Endothelial cell of umbilical vein (primary cell): ENCODE measurements around the gene DDX23. TPM values are rescaled to one million over a fixed set of nuclear protein-coding genes. Genes with fewer than 3 reads are reported as not detected.

ENCODE experiments used
- BruUV-seq: library from RNA; stranded (reverse); fragments of 400-500 nt; replicated peaks from 2 replicates; lab custom pipeline; 2021; lab: Mats Ljungman, UMichigan
- CTCF ChIA-PET: fragments of 300-600, 350-600 bp; sonication (Branson Sonifier 250); formaldehyde crosslinking; loops from one replicate; lab custom pipeline; 2021; ENCODE audit warnings: antibody characterized with exemption, inconsistent platforms; lab: Charles Lee
- POLR2A ChIA-PET: fragments of 300-600, 350-600 bp; sonication (Branson Sonifier 250); formaldehyde crosslinking; loops from one replicate; lab custom pipeline; 2021; ENCODE audit warnings: antibody characterized with exemption, inconsistent platforms; lab: Charles Lee
- DNase-seq: peaks from one replicate; pipeline ENCODE4 v3.0.0-alpha.2; 2011; ENCODE audit warnings: low read depth, low spot score
- FAIRE-seq: peaks from 2 replicates; lab custom pipeline; 2011; peaks lifted over from hg19 to GRCh38; lab: Jason Lieb, UNC
- H2AFZ ChIP-seq: 2 replicates; pipeline ENCODE4 v1.6.0; 2012; ENCODE audit warnings: low read depth, low read length, control low read depth, inconsistent platforms
- H3K27ac ChIP-seq: 2 replicates; pipeline ENCODE4 v1.5.1; 2011; ENCODE audit warnings: low read depth, mild to moderate bottlenecking, control low read depth, low read length, moderate library complexity; ENCODE audit not compliant: insufficient read depth
- H3K27me3 ChIP-seq, 2 experiments: 2 replicates each; pipeline versions ENCODE4 v1.6.0 to v1.6.1; 2011; ENCODE audit warnings: low read length in 2 of 2, mixed read lengths in 1 of 2; ENCODE audit not compliant: control insufficient read depth in 2 of 2, insufficient read depth in 2 of 2
- H3K36me3 ChIP-seq, 2 experiments: 2 replicates in 1 of 2; 3 replicates in 1 of 2; pipeline ENCODE4 v1.5.1; 2011; ENCODE audit warnings: low read length in 2 of 2, mild to moderate bottlenecking in 1 of 2, moderate library complexity in 1 of 2; ENCODE audit not compliant: control insufficient read depth in 2 of 2, insufficient read depth in 2 of 2; ENCODE audit errors: extremely low read depth in 1 of 2
- H3K4me1 ChIP-seq: 3 replicates; pipeline ENCODE4 v1.5.1; 2011; ENCODE audit warnings: mild to moderate bottlenecking, low read length; ENCODE audit not compliant: control insufficient read depth, insufficient read depth; ENCODE audit errors: extremely low read depth
- H3K4me2 ChIP-seq: 2 replicates; pipeline ENCODE4 v1.6.1; 2011; ENCODE audit warnings: low read length, control low read depth, mixed read lengths; ENCODE audit not compliant: insufficient read depth
- H3K4me3 ChIP-seq, 3 experiments: fragments of 200-600 bp in 1 of 3; sonication (generic), shearing (Covaris generic) in 1 of 3; replicated peaks in 1 of 3; 2 replicates each; pipeline ENCODE4 v1.5.1; 2011 to 2016; ENCODE audit warnings: control low read depth in 3 of 3, low read length in 3 of 3, mild to moderate bottlenecking in 2 of 3, inconsistent platforms in 1 of 3, low read depth in 1 of 3, moderate library complexity in 1 of 3; ENCODE audit not compliant: insufficient read depth in 1 of 3
- H3K79me2 ChIP-seq: 2 replicates; pipeline ENCODE4 v1.6.0; 2012; ENCODE audit warnings: low read length, inconsistent platforms; ENCODE audit not compliant: control insufficient read depth, insufficient read depth
- H3K9ac ChIP-seq: replicated peaks from 2 replicates; pipeline ENCODE3; 2011; ENCODE audit warnings: low read length, control low read depth; ENCODE audit not compliant: insufficient read depth; ENCODE audit errors: extremely low read depth
- H3K9me1 ChIP-seq: replicated peaks from 3 replicates; pipeline ENCODE4 v1.6.0; 2011; ENCODE audit warnings: mild to moderate bottlenecking, low read length; ENCODE audit not compliant: control insufficient read depth, insufficient read depth; ENCODE audit errors: extremely low read depth
- H3K9me3 ChIP-seq: replicated peaks from 2 replicates; pipeline ENCODE4 v1.5.1; 2012; ENCODE audit warnings: low read length, inconsistent platforms; ENCODE audit not compliant: control insufficient read depth, insufficient read depth
- H4K20me1 ChIP-seq: replicated peaks from 2 replicates; pipeline ENCODE3; 2011; ENCODE audit warnings: mild to moderate bottlenecking, low read length; ENCODE audit not compliant: control insufficient read depth, insufficient read depth; ENCODE audit errors: extremely low read depth
- CTCF ChIP-seq, 2 donors: IDR thresholded peaks; 1 replicate in 1 of 2; 2 replicates in 1 of 2; pipeline ENCODE4 v1.5.1; 2011; ENCODE audit warnings: low read length in 2 of 2, mild to moderate bottlenecking in 2 of 2, moderate library complexity in 2 of 2, control low read depth in 1 of 2, inconsistent platforms in 1 of 2, low read depth in 1 of 2; ENCODE audit not compliant: insufficient read depth in 1 of 2; ENCODE audit errors: extremely low read depth in 1 of 2
- EZH2 ChIP-seq: IDR thresholded peaks from 2 replicates; pipeline ENCODE4 v1.6.1; 2012; ENCODE audit warnings: borderline replicate concordance, low read depth, mild to moderate bottlenecking, moderate library complexity, low read length, inconsistent platforms; ENCODE audit not compliant: severe bottlenecking
- FOS ChIP-seq: IDR thresholded peaks from 2 replicates; pipeline ENCODE4 v1.6.1; 2011; ENCODE audit warnings: mild to moderate bottlenecking, low read length, moderate library complexity, borderline replicate concordance; ENCODE audit not compliant: insufficient read depth
- GATA2 ChIP-seq: IDR thresholded peaks from 2 replicates; pipeline ENCODE4 v1.7.0; 2011; ENCODE audit warnings: low read depth, mild to moderate bottlenecking, moderate library complexity, mixed read lengths, low read length; ENCODE audit not compliant: insufficient read length, insufficient read depth
- JUN ChIP-seq: IDR thresholded peaks from 2 replicates; pipeline ENCODE4 v1.6.1; 2011; ENCODE audit warnings: borderline replicate concordance, low read depth; ENCODE audit not compliant: insufficient read length, insufficient read depth
- MAX ChIP-seq: IDR thresholded peaks from 2 replicates; pipeline ENCODE4 v1.6.1; 2011; ENCODE audit not compliant: insufficient read depth, insufficient read length
- MYC ChIP-seq: IDR thresholded peaks from one replicate; pipeline ENCODE4 v1.6.1; 2011; ENCODE audit warnings: mild to moderate bottlenecking, low read depth, low read length
- POLR2A ChIP-seq: IDR thresholded peaks from 2 replicates; pipeline ENCODE4 v1.6.1; 2012; ENCODE audit warnings: low read depth, mild to moderate bottlenecking, control low read depth, low read length
- POLR2AphosphoS5 ChIP-seq: IDR thresholded peaks from 2 replicates; pipeline ENCODE4 v1.6.1; 2012; ENCODE audit warnings: low read depth, mild to moderate bottlenecking, control low read depth, low read length, moderate library complexity; ENCODE audit not compliant: insufficient read depth
- dilution Hi-C: fragments of 300-500 bp; cut with MboI; formaldehyde crosslinking; loops from one replicate; pipeline ENCODE4 v1.15.0; 2019; ENCODE audit warnings: low sequenced_read_pairs; ENCODE audit not compliant: extremely low pct_ligation_motif_present
- intact Hi-C: fragments of 100-400 bp; cut with micrococcal nuclease; formaldehyde crosslinking; loops from one replicate; pipeline ENCODE4 v1.10.0; 2022
- polyA plus RNA-seq, 4 experiments: library from polyadenylated mRNA; depleted of rRNA in 3 of 4; stranded (reverse) in 3 of 4; unstranded in 1 of 4; fragments of >200 nt; gene quantifications; 2 replicates each; pipeline versions ENCODE4 v1.2.1 to v1.2.3, GENCODE V29; 2011 to 2012; ENCODE audit warnings: missing spikeins in 1 of 4
- total RNA-seq: library from RNA; stranded (reverse); gene quantifications from 2 replicates; pipeline ENCODE4 v1.2.3, GENCODE V29; 2021

Gene DDX23
- total and polyA plus RNA-seq, 2 donors (not counting 3 experiments of a cell fraction or from before 2014, with no cell fraction given) = 56.0 to 107 TPM

- H3K4me3 ChIP-seq = peak overlapping the region in 1 of 3 experiments; percentile 43
- no peaks in the 10 kb centered on the region for H3K36me3 ChIP-seq
- TF ChIP-seq MAX = no peak
- TF ChIP-seq JUN = no peak
- no peak for TF ChIP-seq CTCF (IDR thresholded peaks at IDR 0.05; ENCODE audit: extremely low read depth in 1 of 2, insufficient read depth in 1 of 2, low read depth in 1 of 2, low read length in 2 of 2)
- no peak for TF ChIP-seq GATA2
- no peak for TF ChIP-seq FOS
- TF ChIP-seq EZH2 = no peak
- TF ChIP-seq MYC = no peak
- TF ChIP-seq POLR2AphosphoS5 = no peak
- no peak for TF ChIP-seq POLR2A
- no peaks in the 10 kb centered on the region for H3K9me3 ChIP-seq
- no peak for DNase-seq
- H3K9ac ChIP-seq = no peak overlapping the region
- H2AFZ ChIP-seq = peak overlapping the region; percentile 69
- ChIA-PET CTCF (interaction anchor here (0.8 to 9.2 kb wide), 9 partner anchors 9 to 131 kb away, joined by 3 to 96 read pairs (median 4); partner anchors contain the start of gene DDX23), POLR2A (interaction anchor here (0.7 to 2.1 kb wide), 10 partner anchors 9 to 91 kb away, joined by 3 to 23 read pairs (median 5); partner anchors contain the start of genes ARF3 and DDX23)
- no peak for FAIRE-seq
- dilution Hi-C loops (no loop called here), intact Hi-C loops (no loop called here)
- H3K27me3 ChIP-seq = peaks cover 17% of the 10 kb centered on the region in 2 experiments
- H3K4me2 ChIP-seq = peak overlapping the region; percentile 66
- no peaks in the 10 kb centered on the region for H4K20me1 ChIP-seq
- no peak overlapping the region for H3K27ac ChIP-seq
- no peaks in the 10 kb centered on the region for H3K79me2 ChIP-seq
- H3K9me1 ChIP-seq = no peaks in the 10 kb centered on the region
- H3K4me1 ChIP-seq = peaks cover 9% of the 10 kb centered on the region
- no TSS peak for BruUV-seq
Observed at GRCh38 chr12:48866052-48866711, 14.2 kb upstream of the DDX23 start.
